ENCODE data around the gene EEF2K.
"Not testable (repeated sequence)": the region's sequence is repeated elsewhere in the genome, so short reads cannot be mapped to it uniquely, and the experiment has no call there.

The EEF2K gene

GRCh38 chr16:22297871-22298733 is 92.0 kb downstream of the EEF2K start:
- H3K36me3 Mint-ChIP-seq (ENCODE audit: insufficient read depth): peaks cover 53% of the 10 kb centered on the region
- peaks cover 58% of the 10 kb centered on the region for H3K4me1 Mint-ChIP-seq
- peak overlapping the region; percentile 87 for H3K4me3 Mint-ChIP-seq
- peak; percentile 68 to 80 for DNase-seq (ENCODE audit: low spot score in 2 of 2)
- H3K27ac Mint-ChIP-seq (ENCODE audit: low read depth): peak overlapping the region; percentile 99
- H3K27me3 Mint-ChIP-seq: no peaks in the 10 kb centered on the region
- ATAC-seq (replicated peaks; ENCODE audit: extremely low read depth, poor library complexity, severe bottlenecking): peak; percentile 64
- H3K9me3 Mint-ChIP-seq: no peaks in the 10 kb centered on the region

- peak overlapping the region; percentile 99 for H3K27ac Mint-ChIP-seq (ENCODE audit: low read depth)
- no peaks in the 10 kb centered on the region for H3K27me3 Mint-ChIP-seq
- H3K4me3 Mint-ChIP-seq: peak overlapping the region; percentile 87
- H3K9me3 Mint-ChIP-seq: no peaks in the 10 kb centered on the region
- DNase-seq (ENCODE audit: low spot score in 2 of 2): no peak
- ATAC-seq (replicated peaks; ENCODE audit: extremely low read depth, poor library complexity, severe bottlenecking): no peak
- H3K4me1 Mint-ChIP-seq: peaks cover 62% of the 10 kb centered on the region
- peaks cover 60% of the 10 kb centered on the region for H3K36me3 Mint-ChIP-seq (ENCODE audit: insufficient read depth)
Measured at GRCh38 chr16:22299036-22299435, 93.0 kb downstream of the EEF2K start.

- DNase-seq (ENCODE audit: low spot score in 2 of 2): no peak
- no peaks in the 10 kb centered on the region for H3K9me3 Mint-ChIP-seq
Measured at GRCh38 chr16:22300427-22301071, 94.5 kb downstream of the EEF2K start.

GRCh38 chr16:22301423-22301822 is 95.3 kb downstream of the EEF2K start:
- H3K27ac Mint-ChIP-seq (ENCODE audit: low read depth); H3K4me3 Mint-ChIP-seq; H3K27me3 Mint-ChIP-seq; DNase-seq (ENCODE audit: low spot score in 2 of 2); ATAC-seq (replicated peaks; ENCODE audit: extremely low read depth, poor library complexity, severe bottlenecking); H3K9me3 Mint-ChIP-seq: not testable (repeated sequence)
- peaks cover 63% of the 10 kb centered on the region for H3K36me3 Mint-ChIP-seq (ENCODE audit: insufficient read depth)
- peaks cover 68% of the 10 kb centered on the region for H3K4me1 Mint-ChIP-seq

More at GRCh38 chr16:22300427-22301071, 94.5 kb downstream of the EEF2K start:
- H3K27ac Mint-ChIP-seq (ENCODE audit: low read depth): no peak overlapping the region
- ATAC-seq (replicated peaks; ENCODE audit: extremely low read depth, poor library complexity, severe bottlenecking): no peak
- H3K4me3 Mint-ChIP-seq: peak overlapping the region; percentile 8
- peaks cover 74% of the 10 kb centered on the region for H3K4me1 Mint-ChIP-seq
- peaks cover 66% of the 10 kb centered on the region for H3K36me3 Mint-ChIP-seq (ENCODE audit: insufficient read depth)
- no peaks in the 10 kb centered on the region for H3K27me3 Mint-ChIP-seq

- no peak for ATAC-seq (replicated peaks; ENCODE audit: extremely low read depth, poor library complexity, severe bottlenecking)
- no peaks in the 10 kb centered on the region for H3K9me3 Mint-ChIP-seq
Measured at GRCh38 chr16:22302776-22303363, 96.8 kb downstream of the EEF2K start.

GRCh38 chr16:22304411-22304810 is 98.3 kb downstream of the EEF2K start:
- Mint-ChIP-seq H3K36me3 (ENCODE audit: insufficient read depth) (peaks cover 43% of the 10 kb centered on the region), H3K27ac (ENCODE audit: low read depth) (peak overlapping the region; percentile 54)
- ATAC-seq (replicated peaks; ENCODE audit: extremely low read depth, poor library complexity, severe bottlenecking): no peak

More at GRCh38 chr16:22302776-22303363, 96.8 kb downstream of the EEF2K start:
- Mint-ChIP-seq H3K27me3 (no peaks in the 10 kb centered on the region), H3K4me3 (no peak overlapping the region), H3K36me3 (ENCODE audit: insufficient read depth) (peaks cover 57% of the 10 kb centered on the region), H3K4me1 (peaks cover 57% of the 10 kb centered on the region), H3K27ac (ENCODE audit: low read depth) (no peak overlapping the region)
- no peak for DNase-seq (ENCODE audit: low spot score in 2 of 2)

DNA sequence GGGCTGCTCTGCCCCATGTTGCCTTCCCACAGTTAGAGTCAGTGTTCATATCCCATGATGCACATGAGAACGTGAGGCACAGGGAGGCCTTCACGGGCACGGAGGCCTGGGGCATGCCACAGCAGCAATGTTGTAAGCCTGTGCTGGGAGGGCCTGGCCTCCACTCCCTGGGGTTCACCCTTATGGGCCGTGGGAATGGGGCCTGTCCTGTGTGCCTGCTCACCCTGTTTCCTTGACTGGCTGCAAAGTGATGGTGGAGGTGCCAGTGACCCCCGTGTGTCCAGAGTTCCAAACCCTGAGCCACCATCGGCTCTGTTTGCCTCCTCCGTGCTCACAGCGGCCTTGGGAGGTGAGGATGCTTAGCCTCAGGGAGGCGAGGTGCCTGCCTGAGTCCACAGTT is 100.7 kb downstream of the EEF2K start:
- Mint-ChIP-seq H3K36me3 (ENCODE audit: insufficient read depth) (peaks cover 47% of the 10 kb centered on the region), H3K4me3 (no peak overlapping the region), H3K9me3 (no peaks in the 10 kb centered on the region), H3K27me3 (no peaks in the 10 kb centered on the region), H3K4me1 (peaks cover 28% of the 10 kb centered on the region), H3K27ac (ENCODE audit: low read depth) (no peak overlapping the region)
- ATAC-seq (replicated peaks; ENCODE audit: extremely low read depth, poor library complexity, severe bottlenecking) (no peak), DNase-seq (ENCODE audit: low spot score in 2 of 2) (no peak)

More at GRCh38 chr16:22304411-22304810, 98.3 kb downstream of the EEF2K start:
- DNase-seq (ENCODE audit: low spot score in 2 of 2): no peak
- no peaks in the 10 kb centered on the region for H3K9me3 Mint-ChIP-seq
- peaks cover 43% of the 10 kb centered on the region for H3K4me1 Mint-ChIP-seq
- no peak overlapping the region for H3K4me3 Mint-ChIP-seq
- H3K27me3 Mint-ChIP-seq: no peaks in the 10 kb centered on the region

DNA sequence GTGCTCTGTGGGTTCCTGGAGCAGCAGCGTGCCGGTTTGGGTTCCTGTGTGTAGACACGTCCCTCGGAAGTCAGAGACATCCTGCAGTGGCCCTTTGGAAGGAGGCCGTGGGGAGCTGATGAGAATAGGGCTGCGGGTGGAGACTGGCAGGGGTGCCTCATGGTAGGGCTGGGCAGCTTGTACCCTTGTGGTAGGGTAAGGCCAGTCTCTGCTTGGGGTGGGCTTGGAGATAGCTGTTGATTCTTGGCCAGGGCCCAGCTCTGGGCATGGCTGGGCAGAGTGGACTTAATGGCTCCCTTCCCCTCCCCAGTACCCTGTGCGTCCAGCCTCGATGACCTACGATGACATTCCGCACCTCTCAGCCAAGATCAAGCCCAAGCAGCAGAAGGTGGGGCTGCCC is 101.8 kb downstream of the EEF2K start:
- H3K27me3 Mint-ChIP-seq: no peaks in the 10 kb centered on the region
- peaks cover 47% of the 10 kb centered on the region for H3K36me3 Mint-ChIP-seq (ENCODE audit: insufficient read depth)
- DNase-seq (ENCODE audit: low spot score in 2 of 2) (no peak), ATAC-seq (replicated peaks; ENCODE audit: extremely low read depth, poor library complexity, severe bottlenecking) (no peak)
- no peaks in the 10 kb centered on the region for H3K9me3 Mint-ChIP-seq
- H3K27ac Mint-ChIP-seq (ENCODE audit: low read depth): no peak overlapping the region
- no peak overlapping the region for H3K4me3 Mint-ChIP-seq
- H3K4me1 Mint-ChIP-seq: peaks cover 20% of the 10 kb centered on the region

DNA sequence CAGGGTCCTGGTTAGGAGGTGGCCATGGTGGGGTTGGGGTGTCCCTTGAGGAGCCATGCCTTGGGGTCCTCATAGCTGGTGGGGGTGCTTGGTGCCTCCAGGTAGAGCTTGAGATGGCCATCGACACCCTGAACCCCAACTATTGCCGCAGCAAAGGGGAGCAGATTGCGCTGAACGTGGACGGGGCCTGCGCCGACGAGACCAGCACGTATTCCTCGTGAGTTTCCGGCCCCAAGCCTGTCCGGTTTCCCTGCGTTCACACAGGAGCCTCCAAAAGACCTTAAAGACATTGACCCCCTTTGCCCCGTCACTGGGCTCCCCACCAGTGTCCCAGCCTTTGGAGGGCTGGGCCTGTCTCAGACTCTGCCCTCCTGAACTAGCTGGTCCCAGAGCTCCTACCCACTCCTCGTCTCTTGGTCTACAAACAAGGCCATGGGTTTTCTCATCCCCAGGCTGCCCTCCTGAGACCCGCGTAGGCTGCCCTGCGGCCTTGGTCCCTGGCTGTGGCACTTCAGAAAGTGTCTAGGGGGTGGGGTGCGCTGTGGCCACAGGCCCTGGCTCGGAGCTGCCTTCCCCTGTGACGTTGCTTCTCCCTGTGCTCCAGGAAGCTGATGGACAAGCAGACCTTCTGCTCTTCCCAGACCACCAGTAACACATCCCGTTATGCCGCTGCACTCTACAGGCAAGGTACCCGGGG is 102.9 kb downstream of the EEF2K start:
- Mint-ChIP-seq H3K36me3 (ENCODE audit: insufficient read depth) (peaks cover 47% of the 10 kb centered on the region), H3K27me3 (no peaks in the 10 kb centered on the region), H3K4me3 (no peak overlapping the region), H3K27ac (ENCODE audit: low read depth) (peak overlapping the region; percentile 32), H3K4me1 (peaks cover 17% of the 10 kb centered on the region), H3K9me3 (no peaks in the 10 kb centered on the region)
- no peak for ATAC-seq (replicated peaks; ENCODE audit: extremely low read depth, poor library complexity, severe bottlenecking)
- no peak for DNase-seq (ENCODE audit: low spot score in 2 of 2)

DNA sequence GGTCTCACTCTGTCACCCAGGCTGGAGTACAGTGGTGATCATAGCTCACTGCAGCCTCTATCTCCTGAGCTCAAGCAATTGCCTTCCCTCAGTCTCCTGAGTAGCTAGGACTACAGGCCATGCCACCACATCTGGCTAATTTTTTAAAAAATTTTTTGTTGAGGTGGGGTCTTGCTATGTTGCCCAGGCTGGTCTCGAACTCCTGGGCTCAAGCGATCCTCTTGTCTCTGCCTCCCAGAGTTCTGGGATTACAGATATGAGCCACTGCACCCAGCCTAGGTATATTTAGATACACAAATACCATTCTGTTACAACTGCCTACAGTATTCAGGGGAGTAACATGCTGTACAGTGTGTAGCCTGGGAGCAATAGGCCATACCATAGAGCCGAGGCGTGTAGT is 105.4 kb downstream of the EEF2K start:
- H3K4me3 Mint-ChIP-seq: no peak overlapping the region
- no peak overlapping the region for H3K27ac Mint-ChIP-seq (ENCODE audit: low read depth)
- H3K4me1 Mint-ChIP-seq: peaks cover 6% of the 10 kb centered on the region
- H3K27me3 Mint-ChIP-seq: no peaks in the 10 kb centered on the region
- DNase-seq (ENCODE audit: low spot score in 2 of 2): no peak
- H3K36me3 Mint-ChIP-seq (ENCODE audit: insufficient read depth): peaks cover 53% of the 10 kb centered on the region
- no peaks in the 10 kb centered on the region for H3K9me3 Mint-ChIP-seq
- ATAC-seq (replicated peaks; ENCODE audit: extremely low read depth, poor library complexity, severe bottlenecking): no peak

GRCh38 chr16:22312897-22313781 is 107.1 kb downstream of the EEF2K start:
- DNase-seq (ENCODE audit: low spot score in 2 of 2) (no peak), ATAC-seq (replicated peaks; ENCODE audit: extremely low read depth, poor library complexity, severe bottlenecking) (no peak)
- H3K27ac Mint-ChIP-seq (ENCODE audit: low read depth): no peak overlapping the region
- peaks cover 56% of the 10 kb centered on the region for H3K36me3 Mint-ChIP-seq (ENCODE audit: insufficient read depth)
- H3K4me1 Mint-ChIP-seq: peaks cover 6% of the 10 kb centered on the region
- H3K27me3 Mint-ChIP-seq: no peaks in the 10 kb centered on the region
- H3K9me3 Mint-ChIP-seq: no peaks in the 10 kb centered on the region
- no peak overlapping the region for H3K4me3 Mint-ChIP-seq
